ENCODE data around the gene CDH20. TPM values are rescaled to one million over a fixed set of nuclear protein-coding genes. Genes with fewer than 3 reads are reported as not detected.
A peak's percentile ranks its signal among the peaks of the same experiment; 100 is the strongest.

The CDH20 gene
- total and polyA plus RNA-seq, 2 donors from 2014 or later = 0.16 to 0.30 TPM

DNA sequence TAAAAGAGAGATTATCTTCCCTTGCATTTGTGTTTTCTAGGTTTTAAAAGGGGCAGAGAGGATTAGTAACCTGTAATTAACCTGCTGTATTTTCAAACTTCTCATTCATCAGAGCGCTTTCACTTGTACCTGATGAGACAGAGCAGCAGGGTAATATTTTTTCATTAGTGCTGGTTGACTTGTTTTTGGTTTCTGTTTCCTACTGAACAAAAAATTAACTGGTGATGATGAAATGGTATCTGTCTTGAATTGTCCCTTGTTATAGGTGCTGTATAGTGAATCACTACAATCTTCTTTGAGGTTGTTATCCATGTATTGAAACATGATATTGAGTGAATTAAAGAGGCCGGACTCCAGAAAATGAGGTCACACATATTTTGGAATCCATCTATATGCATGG is 37.9 kb downstream of the CDH20 start:
- Histone ChIP-seq H3K9ac (ENCODE audit: low read length in 3 of 3) (no peak overlapping the region), H3K9me3 (ENCODE audit: control insufficient read depth in 2 of 3, insufficient read depth in 1 of 3, low read length in 3 of 3) (peaks cover 0 to 1% (median 0%) of the 10 kb centered on the region in 3 donors), H3K27ac (ENCODE audit: low read depth in 2 of 2, low read length in 2 of 2) (no peak overlapping the region), H3K4me1 (ENCODE audit: control insufficient read depth in 2 of 3, insufficient read depth in 2 of 3, low read depth in 1 of 3, low read length in 3 of 3) (no peaks in the 10 kb centered on the region), H3K36me3 (ENCODE audit: control insufficient read depth in 2 of 3, insufficient read depth in 3 of 3, low read length in 3 of 3) (no peaks in the 10 kb centered on the region), H3K27me3 (ENCODE audit: control insufficient read depth, insufficient read depth, low read length) (no peaks in the 10 kb centered on the region), H3K4me3 (ENCODE audit: low read length in 3 of 3) (no peak overlapping the region)
- DNase-seq (peak in 2 of 5 donors; percentile 22), FAIRE-seq (no peak)
- TF ChIP-seq, protein P1, sequence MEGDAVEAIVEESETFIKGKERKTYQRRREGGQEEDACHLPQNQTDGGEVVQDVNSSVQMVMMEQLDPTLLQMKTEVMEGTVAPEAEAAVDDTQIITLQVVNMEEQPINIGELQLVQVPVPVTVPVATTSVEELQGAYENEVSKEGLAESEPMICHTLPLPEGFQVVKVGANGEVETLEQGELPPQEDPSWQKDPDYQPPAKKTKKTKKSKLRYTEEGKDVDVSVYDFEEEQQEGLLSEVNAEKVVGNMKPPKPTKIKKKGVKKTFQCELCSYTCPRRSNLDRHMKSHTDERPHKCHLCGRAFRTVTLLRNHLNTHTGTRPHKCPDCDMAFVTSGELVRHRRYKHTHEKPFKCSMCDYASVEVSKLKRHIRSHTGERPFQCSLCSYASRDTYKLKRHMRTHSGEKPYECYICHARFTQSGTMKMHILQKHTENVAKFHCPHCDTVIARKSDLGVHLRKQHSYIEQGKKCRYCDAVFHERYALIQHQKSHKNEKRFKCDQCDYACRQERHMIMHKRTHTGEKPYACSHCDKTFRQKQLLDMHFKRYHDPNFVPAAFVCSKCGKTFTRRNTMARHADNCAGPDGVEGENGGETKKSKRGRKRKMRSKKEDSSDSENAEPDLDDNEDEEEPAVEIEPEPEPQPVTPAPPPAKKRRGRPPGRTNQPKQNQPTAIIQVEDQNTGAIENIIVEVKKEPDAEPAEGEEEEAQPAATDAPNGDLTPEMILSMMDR (IDR thresholded peaks at IDR 0.05; ENCODE audit: borderline replicate concordance, extremely low read depth, insufficient read depth) = no peak
- intact Hi-C loops (cut with DNase I) = no loop called here

DNA sequence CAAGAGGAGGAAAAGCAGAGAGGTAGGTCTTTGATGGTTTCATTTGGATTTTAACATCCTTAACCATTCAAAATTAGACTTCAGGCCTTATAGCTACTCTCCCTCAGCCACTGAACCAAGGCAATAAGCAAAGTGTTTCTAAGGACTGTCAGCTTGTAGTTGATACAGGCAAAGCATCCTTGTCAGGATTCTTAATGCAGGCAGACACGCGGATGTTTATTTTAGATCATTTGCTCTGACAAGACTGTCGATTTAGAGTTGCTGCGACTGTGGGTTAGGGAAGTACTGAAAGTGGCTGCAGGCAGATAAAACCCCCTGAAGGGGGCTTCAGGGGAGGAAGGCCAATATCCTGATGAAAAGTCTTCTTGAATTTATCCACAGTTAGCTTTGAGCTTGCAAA is 46.6 kb downstream of the CDH20 start:
- no peak for DNase-seq
- intact Hi-C loops (cut with DNase I) = no loop called here
- TF ChIP-seq, protein P1 (IDR thresholded peaks at IDR 0.05; ENCODE audit: borderline replicate concordance, extremely low read depth, insufficient read depth) = no peak
- Histone ChIP-seq H3K4me3 (ENCODE audit: low read length in 3 of 3) (no peak overlapping the region), H3K27me3 (ENCODE audit: control insufficient read depth, insufficient read depth, low read length) (no peaks in the 10 kb centered on the region), H3K9me3 (ENCODE audit: control insufficient read depth in 2 of 3, insufficient read depth in 1 of 3, low read length in 3 of 3) (peaks cover 0 to 1% (median 0%) of the 10 kb centered on the region in 3 donors), H3K9ac (ENCODE audit: low read length in 3 of 3) (no peak overlapping the region), H3K36me3 (ENCODE audit: control insufficient read depth in 2 of 3, insufficient read depth in 3 of 3, low read length in 3 of 3) (no peaks in the 10 kb centered on the region), H3K27ac (ENCODE audit: low read depth in 2 of 2, low read length in 2 of 2) (no peak overlapping the region), H3K4me1 (ENCODE audit: control insufficient read depth in 2 of 3, insufficient read depth in 2 of 3, low read depth in 1 of 3, low read length in 3 of 3) (no peaks in the 10 kb centered on the region)
- no peak for FAIRE-seq

DNA sequence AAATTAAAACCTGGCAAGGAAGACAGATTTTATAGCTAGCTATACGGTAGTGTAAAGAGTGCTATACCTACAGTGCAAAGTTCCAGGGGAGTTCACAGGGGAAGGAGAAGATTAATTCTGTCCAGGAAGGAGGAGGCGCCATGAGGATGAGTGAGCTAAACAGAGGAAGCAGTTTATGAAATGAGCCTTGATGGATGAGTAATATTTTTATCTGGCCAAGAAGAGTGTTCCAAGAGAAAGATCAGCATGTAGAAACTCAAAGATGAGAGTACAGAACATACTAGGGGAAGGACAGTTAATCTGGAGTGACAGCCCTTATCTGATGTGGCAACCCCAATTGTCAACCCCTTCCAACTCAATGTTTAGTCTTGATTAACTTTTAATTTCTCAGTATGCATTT is 54.8 kb downstream of the CDH20 start:
- no peak overlapping the region for H3K9ac ChIP-seq (ENCODE audit: low read length in 3 of 3)
- no peaks in the 10 kb centered on the region for H3K4me1 ChIP-seq (ENCODE audit: control insufficient read depth in 2 of 3, insufficient read depth in 2 of 3, low read depth in 1 of 3, low read length in 3 of 3)
- FAIRE-seq = no peak
- no peak overlapping the region for H3K4me3 ChIP-seq (ENCODE audit: low read length in 3 of 3)
- TF ChIP-seq, protein P1 (IDR thresholded peaks at IDR 0.05; ENCODE audit: borderline replicate concordance, extremely low read depth, insufficient read depth) = no peak
- no peaks in the 10 kb centered on the region for H3K36me3 ChIP-seq (ENCODE audit: control insufficient read depth in 2 of 3, insufficient read depth in 3 of 3, low read length in 3 of 3)
- H3K27ac ChIP-seq (ENCODE audit: low read depth in 2 of 2, low read length in 2 of 2) = no peak overlapping the region
- H3K27me3 ChIP-seq (ENCODE audit: control insufficient read depth, insufficient read depth, low read length) = no peaks in the 10 kb centered on the region
- no peaks in the 10 kb centered on the region for H3K9me3 ChIP-seq (ENCODE audit: control insufficient read depth in 2 of 3, insufficient read depth in 1 of 3, low read length in 3 of 3)
- peak in 1 of 5 donors; percentile 20 for DNase-seq
- intact Hi-C loops (cut with DNase I) = no loop called here

DNA sequence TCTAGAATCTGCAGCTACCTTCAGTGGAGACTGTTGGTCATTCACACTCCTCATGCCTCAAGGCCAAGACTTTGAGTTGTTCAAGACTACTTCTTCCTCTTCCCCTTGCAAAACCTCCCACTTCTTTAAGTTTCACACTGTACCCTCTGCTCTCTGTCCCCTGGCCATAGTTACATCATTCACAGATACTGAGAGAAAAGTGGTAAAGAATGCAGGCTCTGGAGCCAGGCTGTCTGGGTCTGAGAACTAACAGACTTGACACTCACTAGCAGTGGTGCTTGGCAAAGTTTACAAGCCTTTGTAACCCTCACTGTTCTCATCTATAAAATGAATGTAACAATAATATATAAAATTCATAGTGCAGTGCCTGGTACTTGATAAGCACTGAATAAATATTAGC is 61.8 kb downstream of the CDH20 start:
- no peak overlapping the region for H3K27ac ChIP-seq (ENCODE audit: low read depth in 2 of 2, low read length in 2 of 2)
- H3K36me3 ChIP-seq (ENCODE audit: control insufficient read depth in 2 of 3, insufficient read depth in 3 of 3, low read length in 3 of 3) = no peaks in the 10 kb centered on the region
- H3K27me3 ChIP-seq (ENCODE audit: control insufficient read depth, insufficient read depth, low read length) = no peaks in the 10 kb centered on the region
- no peaks in the 10 kb centered on the region for H3K4me1 ChIP-seq (ENCODE audit: control insufficient read depth in 2 of 3, insufficient read depth in 2 of 3, low read depth in 1 of 3, low read length in 3 of 3)
- no peak overlapping the region for H3K4me3 ChIP-seq (ENCODE audit: low read length in 3 of 3)
- no peak overlapping the region for H3K9ac ChIP-seq (ENCODE audit: low read length in 3 of 3)
- no peak for FAIRE-seq
- TF ChIP-seq, protein P1 (IDR thresholded peaks at IDR 0.05; ENCODE audit: borderline replicate concordance, extremely low read depth, insufficient read depth) = no peak
- DNase-seq = no peak
- intact Hi-C loops (cut with DNase I) = no loop called here
- no peaks in the 10 kb centered on the region for H3K9me3 ChIP-seq (ENCODE audit: control insufficient read depth in 2 of 3, insufficient read depth in 1 of 3, low read length in 3 of 3)
